ENCODE measurements around the gene IGF1R.

- TF ChIP-seq, protein P1, sequence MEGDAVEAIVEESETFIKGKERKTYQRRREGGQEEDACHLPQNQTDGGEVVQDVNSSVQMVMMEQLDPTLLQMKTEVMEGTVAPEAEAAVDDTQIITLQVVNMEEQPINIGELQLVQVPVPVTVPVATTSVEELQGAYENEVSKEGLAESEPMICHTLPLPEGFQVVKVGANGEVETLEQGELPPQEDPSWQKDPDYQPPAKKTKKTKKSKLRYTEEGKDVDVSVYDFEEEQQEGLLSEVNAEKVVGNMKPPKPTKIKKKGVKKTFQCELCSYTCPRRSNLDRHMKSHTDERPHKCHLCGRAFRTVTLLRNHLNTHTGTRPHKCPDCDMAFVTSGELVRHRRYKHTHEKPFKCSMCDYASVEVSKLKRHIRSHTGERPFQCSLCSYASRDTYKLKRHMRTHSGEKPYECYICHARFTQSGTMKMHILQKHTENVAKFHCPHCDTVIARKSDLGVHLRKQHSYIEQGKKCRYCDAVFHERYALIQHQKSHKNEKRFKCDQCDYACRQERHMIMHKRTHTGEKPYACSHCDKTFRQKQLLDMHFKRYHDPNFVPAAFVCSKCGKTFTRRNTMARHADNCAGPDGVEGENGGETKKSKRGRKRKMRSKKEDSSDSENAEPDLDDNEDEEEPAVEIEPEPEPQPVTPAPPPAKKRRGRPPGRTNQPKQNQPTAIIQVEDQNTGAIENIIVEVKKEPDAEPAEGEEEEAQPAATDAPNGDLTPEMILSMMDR (IDR thresholded peaks at IDR 0.05): no peak
- TF ChIP-seq POLR2AphosphoS5 (IDR thresholded peaks at IDR 0.05) (no peak), POLR2A (IDR thresholded peaks at IDR 0.05) (no peak)
These were observed 140.7 kb downstream of the IGF1R start for GRCh38 chr15:98789020-98789419.
